ENCODE results near the gene PCDHGA9. TPM values are rescaled to one million over a fixed set of nuclear protein-coding genes. Genes with fewer than 3 reads are reported as not detected.
"Not testable (repeated sequence)": the region's sequence is repeated elsewhere in the genome, so short reads cannot be mapped to it uniquely, and the experiment has no call there.

The PCDHGA9 gene
- total RNA-seq, 1 experiment from 2014 or later: 2.3 TPM

- H3K27me3 ChIP-seq, H3K4me1 ChIP-seq, H3K27ac ChIP-seq, H3K4me3 ChIP-seq: not testable (repeated sequence)
- H3K9me3 ChIP-seq (replicated peaks): peaks cover 16% of the 10 kb centered on the region
- peaks cover 20% of the 10 kb centered on the region; the same call in 1 of the 2 replicates for H3K36me3 ChIP-seq
- peak in 1 of 2 experiments; percentile 15 for DNase-seq
Observed at GRCh38 chr5:141417494-141418172, 15.1 kb downstream of the PCDHGA9 start, which contains the start of gene PCDHGB7. Gene PCDHGB7 (plus strand): TSS chr5:141417677. CDS start chr5:141417860, 183 bp downstream.

GRCh38 chr5:141419074-141419880 is 16.7 kb downstream of the PCDHGA9 start:
- no peak for DNase-seq
- H3K27ac ChIP-seq: no peak overlapping the region
- H3K4me3 ChIP-seq: no peak overlapping the region
- peaks cover 17% of the 10 kb centered on the region; the same call in 1 of the 2 replicates for H3K36me3 ChIP-seq
- no peaks in the 10 kb centered on the region for H3K27me3 ChIP-seq
- peaks cover 16% of the 10 kb centered on the region for H3K9me3 ChIP-seq (replicated peaks)
- H3K4me1 ChIP-seq: no peaks in the 10 kb centered on the region

DNA sequence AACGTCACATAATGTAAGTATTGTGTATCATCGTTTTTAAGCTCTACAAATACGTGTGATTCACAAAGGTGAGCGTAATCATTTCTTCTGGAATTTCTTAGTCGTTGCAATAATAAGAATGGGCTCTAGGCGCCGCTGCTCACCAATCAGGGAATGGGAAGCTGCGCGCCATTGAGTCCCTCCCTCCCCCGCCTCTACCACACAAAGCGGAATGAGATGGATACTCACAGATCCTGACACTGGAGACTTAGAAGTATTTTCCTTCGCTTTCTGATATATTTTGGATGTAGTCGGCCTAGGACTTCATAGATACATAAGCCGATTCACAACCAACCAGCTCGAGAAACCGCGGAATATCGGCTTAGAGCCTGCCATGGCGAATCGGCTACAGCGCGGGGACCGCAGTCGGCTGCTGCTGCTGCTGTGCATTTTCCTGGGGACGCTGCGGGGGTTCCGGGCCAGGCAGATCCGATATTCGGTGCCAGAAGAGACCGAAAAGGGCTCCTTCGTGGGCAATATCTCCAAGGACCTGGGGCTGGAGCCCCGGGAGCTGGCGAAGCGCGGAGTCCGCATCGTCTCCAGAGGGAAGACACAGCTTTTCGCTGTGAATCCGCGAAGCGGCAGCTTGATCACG is 18.4 kb downstream of the PCDHGA9 start, which contains the start of gene PCDHGA11:
PCDHGA11 (plus strand) TSS at position 197 of the 634 bp plus-strand sequence; CDS start at position 374, 177 bp downstream.
- H3K27ac ChIP-seq: no peak within 1 kb of the TSS

DNA sequence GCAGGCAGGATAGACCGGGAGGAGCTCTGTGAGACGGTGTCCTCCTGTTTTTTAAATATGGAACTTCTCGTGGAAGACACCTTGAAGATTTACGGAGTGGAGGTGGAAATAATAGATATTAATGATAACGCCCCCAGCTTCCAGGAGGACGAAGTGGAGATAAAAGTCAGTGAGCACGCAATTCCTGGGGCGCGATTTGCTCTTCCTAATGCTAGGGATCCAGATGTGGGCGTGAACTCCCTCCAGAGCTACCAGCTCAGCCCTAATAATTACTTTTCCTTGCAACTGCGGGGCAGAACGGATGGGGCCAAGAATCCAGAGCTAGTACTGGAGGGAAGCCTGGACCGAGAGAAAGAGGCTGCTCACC is 18.9 kb downstream of the PCDHGA9 start:
- Histone ChIP-seq H3K4me3 (no peak overlapping the region), H3K4me1 (no peaks in the 10 kb centered on the region), H3K9me3 (replicated peaks) (peaks cover 9% of the 10 kb centered on the region), H3K27ac (no peak overlapping the region), H3K36me3 (peaks cover 18% of the 10 kb centered on the region), H3K27me3 (no peaks in the 10 kb centered on the region)
- no peak for DNase-seq

More for the DNA sequence above, 18.4 kb downstream of the PCDHGA9 start, which contains the start of gene PCDHGA11:
- H3K4me3 ChIP-seq: no peak within 1 kb of the TSS
- H3K27me3 ChIP-seq: no peaks in the 10 kb centered on the region
- no peaks in the 10 kb centered on the region for H3K4me1 ChIP-seq
- DNase-seq: peak in 1 of 2 experiments; percentile 4
- H3K9me3 ChIP-seq (replicated peaks): peaks cover 12% of the 10 kb centered on the region
- peaks cover 18% of the 10 kb centered on the region for H3K36me3 ChIP-seq

DNA sequence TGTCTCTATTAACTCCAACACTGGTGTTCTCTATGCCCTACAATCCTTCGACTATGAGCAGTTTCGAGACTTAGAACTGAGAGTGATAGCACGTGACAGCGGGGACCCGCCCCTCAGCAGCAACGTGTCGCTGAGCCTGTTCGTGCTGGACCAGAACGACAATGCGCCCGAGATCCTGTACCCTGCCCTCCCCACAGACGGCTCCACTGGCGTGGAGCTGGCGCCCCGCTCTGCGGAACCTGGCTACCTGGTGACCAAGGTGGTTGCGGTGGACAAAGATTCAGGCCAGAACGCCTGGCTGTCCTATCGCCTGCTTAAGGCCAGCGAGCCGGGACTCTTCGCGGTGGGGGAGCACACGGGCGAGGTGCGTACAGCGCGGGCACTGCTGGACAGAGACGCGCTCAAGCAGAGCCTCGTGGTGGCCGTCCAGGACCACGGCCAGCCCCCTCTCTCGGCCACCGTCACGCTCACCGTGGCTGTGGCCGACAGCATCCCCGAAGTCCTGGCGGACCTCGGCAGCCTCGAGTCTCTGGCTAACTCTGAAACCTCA is 20.2 kb downstream of the PCDHGA9 start:
- Histone ChIP-seq H3K27ac (no peak overlapping the region), H3K9me3 (replicated peaks) (peaks cover 4% of the 10 kb centered on the region), H3K36me3 (peaks cover 16% of the 10 kb centered on the region), H3K4me1 (no peaks in the 10 kb centered on the region), H3K4me3 (no peak overlapping the region), H3K27me3 (no peaks in the 10 kb centered on the region)
- no peak for DNase-seq

- Histone ChIP-seq H3K27ac (no peak overlapping the region), H3K4me3 (no peak overlapping the region), H3K4me1 (no peaks in the 10 kb centered on the region), H3K9me3 (replicated peaks) (peaks cover 3% of the 10 kb centered on the region; the same call in 1 of the 2 replicates), H3K27me3 (no peaks in the 10 kb centered on the region), H3K36me3 (peaks cover 22% of the 10 kb centered on the region)
- no peak for DNase-seq
Observed at GRCh38 chr5:141427783-141428426, 25.3 kb downstream of the PCDHGA9 start.

GRCh38 chr5:141430332-141431113 is 27.9 kb downstream of the PCDHGA9 start, which contains the start of gene PCDHGA12:
Gene PCDHGA12 (plus strand): TSS chr5:141430507. CDS start chr5:141430760, 253 bp downstream.
- DNase-seq: no peak
- H3K9me3 ChIP-seq (replicated peaks): peaks cover 3% of the 10 kb centered on the region; the same call in 1 of the 2 replicates
- H3K4me1 ChIP-seq: no peaks in the 10 kb centered on the region
- peaks cover 17% of the 10 kb centered on the region for H3K36me3 ChIP-seq
- H3K4me3 ChIP-seq: no peak within 1 kb of the TSS
- H3K27ac ChIP-seq: no peak within 1 kb of the TSS
- no peaks in the 10 kb centered on the region for H3K27me3 ChIP-seq

GRCh38 chr5:141431286-141431685 is 28.7 kb downstream of the PCDHGA9 start:
- DNase-seq: no peak
- no peak overlapping the region for H3K27ac ChIP-seq
- no peaks in the 10 kb centered on the region for H3K27me3 ChIP-seq
- H3K9me3 ChIP-seq (replicated peaks): peaks cover 3% of the 10 kb centered on the region; the same call in 1 of the 2 replicates
- no peak overlapping the region for H3K4me3 ChIP-seq
- H3K4me1 ChIP-seq: no peaks in the 10 kb centered on the region
- peaks cover 16% of the 10 kb centered on the region for H3K36me3 ChIP-seq

- H3K4me3 ChIP-seq; H3K4me1 ChIP-seq; H3K27me3 ChIP-seq; H3K9me3 ChIP-seq (replicated peaks); DNase-seq; H3K27ac ChIP-seq: not testable (repeated sequence)
- H3K36me3 ChIP-seq: peaks cover 14% of the 10 kb centered on the region
Observed at GRCh38 chr5:141432308-141432707, 29.7 kb downstream of the PCDHGA9 start.

- peaks cover 14% of the 10 kb centered on the region for H3K36me3 ChIP-seq
- not testable (repeated sequence) for H3K4me3 ChIP-seq; H3K27ac ChIP-seq; H3K9me3 ChIP-seq (replicated peaks); DNase-seq; H3K27me3 ChIP-seq; H3K4me1 ChIP-seq
Observed at GRCh38 chr5:141432726-141433125, 30.1 kb downstream of the PCDHGA9 start.

DNA sequence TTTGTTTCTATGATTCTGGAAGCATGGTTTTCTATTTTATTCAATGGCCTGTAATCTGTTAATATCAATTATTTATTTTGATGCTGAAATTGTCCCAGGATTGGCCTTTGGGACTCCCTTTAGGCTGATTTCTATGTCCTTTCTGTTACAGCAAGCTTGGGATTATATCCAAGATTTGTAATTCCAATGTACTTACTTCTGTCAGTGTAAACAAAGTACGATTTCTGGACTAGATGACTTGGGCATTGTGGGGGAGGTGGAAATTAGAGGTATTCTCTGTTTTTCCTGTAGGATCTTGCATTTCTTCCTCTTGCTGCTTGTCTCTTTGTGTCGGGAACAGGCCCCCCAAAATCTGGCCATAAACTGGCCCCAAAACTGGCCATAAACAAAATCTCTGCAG is 31.4 kb downstream of the PCDHGA9 start:
- Histone ChIP-seq H3K4me1 (no peaks in the 10 kb centered on the region), H3K27me3 (no peaks in the 10 kb centered on the region), H3K9me3 (replicated peaks) (peaks cover 3% of the 10 kb centered on the region; the same call in 1 of the 2 replicates), H3K36me3 (peaks cover 12% of the 10 kb centered on the region), H3K4me3 (no peak overlapping the region), H3K27ac (no peak overlapping the region)
- no peak for DNase-seq

DNA sequence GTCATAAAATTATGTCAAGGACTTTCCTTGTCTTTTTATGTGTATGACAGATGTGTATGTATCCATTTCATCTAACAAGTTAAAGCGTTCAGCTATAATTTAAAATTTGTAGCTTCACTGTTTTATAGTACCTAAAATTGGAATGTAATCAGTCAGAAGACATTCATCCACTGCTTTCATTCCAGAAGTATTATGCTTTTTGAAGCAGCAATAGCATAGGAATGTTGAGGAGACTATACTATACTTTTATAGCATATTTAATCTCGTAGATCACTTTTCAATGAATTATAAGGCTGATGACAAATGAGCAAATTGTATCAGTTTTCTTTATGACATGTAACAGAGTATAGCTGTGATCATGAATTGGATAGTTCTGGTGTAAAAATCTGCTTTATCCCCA is 34.6 kb downstream of the PCDHGA9 start:
- Histone ChIP-seq H3K27me3 (no peaks in the 10 kb centered on the region), H3K4me3 (no peak overlapping the region), H3K27ac (no peak overlapping the region), H3K9me3 (replicated peaks) (no peaks in the 10 kb centered on the region), H3K36me3 (no peaks in the 10 kb centered on the region), H3K4me1 (no peaks in the 10 kb centered on the region)
- DNase-seq: no peak

DNA sequence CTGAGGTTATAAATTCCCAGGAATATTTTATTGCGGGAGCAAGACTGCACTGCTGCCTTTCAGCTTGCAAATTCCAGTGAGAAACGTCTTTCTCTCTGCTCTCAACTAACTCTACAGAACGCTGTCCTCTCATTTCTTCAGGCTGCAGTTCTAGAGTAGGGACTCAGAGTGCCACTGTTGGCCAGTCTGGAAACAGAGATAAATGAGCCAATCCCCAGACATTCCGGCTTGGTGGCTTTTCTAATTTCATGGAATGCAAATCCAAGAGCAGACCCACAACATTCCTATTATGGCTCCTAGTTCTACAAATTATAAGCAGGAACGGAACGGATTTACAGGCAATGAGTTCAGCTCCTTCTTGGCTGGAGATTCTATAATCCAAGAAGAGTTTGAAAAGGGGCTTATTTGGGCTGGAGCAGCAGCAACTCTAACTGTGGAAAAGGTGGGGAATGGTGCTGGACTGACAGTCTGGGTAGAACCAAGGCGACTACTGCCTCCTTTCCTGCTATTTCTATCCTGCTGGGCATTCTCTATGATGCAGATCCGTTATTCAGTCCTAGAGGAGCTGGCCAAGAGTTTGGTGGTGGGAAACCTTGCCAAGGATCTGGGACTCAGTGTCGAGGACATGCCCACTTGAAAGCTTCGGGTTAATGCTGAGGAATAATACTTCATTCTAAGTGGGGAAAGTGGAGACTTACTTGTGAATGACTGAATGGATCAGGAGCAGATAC is 37.0 kb downstream of the PCDHGA9 start:
- no peaks in the 10 kb centered on the region for H3K36me3 ChIP-seq
- no peak overlapping the region for H3K27ac ChIP-seq
- no peak overlapping the region for H3K4me3 ChIP-seq
- peak in 1 of 2 experiments; percentile 2 for DNase-seq
- H3K4me1 ChIP-seq: no peaks in the 10 kb centered on the region
- H3K9me3 ChIP-seq (replicated peaks): 0 out of 2 replicates have a peak, but pooled peaks cover 2% of the 10 kb centered on the region
- H3K27me3 ChIP-seq: no peaks in the 10 kb centered on the region
